GM08714 (cell line): ENCODE data around the gene SLC12A4.

Source experiments
- H3K4me3 ChIP-seq: fragments of 200-500 bp; sonication (Bioruptor generic); 2 replicates; pipeline ENCODE4 v1.5.1; 2014; ENCODE audit warnings: mild to moderate bottlenecking, low read length, inconsistent platforms
- ZNF274 ChIP-seq: IDR thresholded peaks from 2 replicates; pipeline ENCODE4 v1.6.1; 2012; ENCODE audit warnings: mild to moderate bottlenecking, low read depth, low read length

Gene SLC12A4

GRCh38 chr16:67959536-67960329 is 8.7 kb downstream of the SLC12A4 start:
- H3K4me3 ChIP-seq: no peak overlapping the region
- TF ChIP-seq ZNF274: no peak

GRCh38 chr16:67957622-67958021 is 10.8 kb downstream of the SLC12A4 start:
- no peak overlapping the region for H3K4me3 ChIP-seq
- TF ChIP-seq ZNF274: no peak

DNA sequence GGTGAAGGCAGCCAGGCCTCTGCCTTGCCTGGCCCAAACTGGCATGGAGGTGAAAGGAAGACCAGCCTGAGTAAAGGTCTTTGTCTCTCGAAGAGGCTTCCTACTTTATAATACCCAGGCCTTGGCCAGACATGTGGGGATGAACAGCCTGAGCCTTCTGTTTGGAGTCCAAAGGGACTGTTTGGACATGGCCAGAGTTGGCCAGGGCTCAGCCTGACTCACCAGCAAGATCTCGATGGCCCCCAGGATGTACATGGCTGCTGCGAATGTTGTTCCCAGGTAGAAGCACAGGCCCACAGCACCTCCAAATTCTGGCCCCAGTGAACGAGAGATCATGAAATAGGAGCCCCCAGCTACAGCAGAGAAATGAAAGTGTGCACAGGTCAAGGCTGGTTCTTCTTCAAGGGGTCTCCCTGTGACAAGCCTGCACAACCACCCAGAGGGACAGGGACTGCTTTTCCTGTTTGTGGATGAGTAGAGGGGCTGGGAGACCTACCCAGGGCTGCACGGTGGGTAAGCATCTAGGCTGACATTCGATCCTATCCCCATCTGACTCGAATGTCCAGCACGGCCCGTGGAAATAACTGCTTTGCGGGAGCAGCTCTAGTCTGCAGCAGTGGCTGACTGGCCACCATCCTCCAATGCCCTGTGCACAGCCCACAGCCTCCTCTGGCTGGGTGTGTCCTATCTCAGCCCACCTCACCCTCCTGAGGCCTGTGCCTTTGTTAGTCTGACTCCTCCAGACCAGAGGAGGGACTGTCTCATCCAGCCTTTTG is 13.8 kb downstream of the SLC12A4 start:
- TF ChIP-seq ZNF274: no peak
- H3K4me3 ChIP-seq: no peak overlapping the region

GRCh38 chr16:67953641-67954375 is 14.6 kb downstream of the SLC12A4 start:
- no peak overlapping the region for H3K4me3 ChIP-seq
- TF ChIP-seq ZNF274: no peak

GRCh38 chr16:67951485-67951884 is 17.0 kb downstream of the SLC12A4 start:
- no peak for TF ChIP-seq ZNF274
- no peak overlapping the region for H3K4me3 ChIP-seq

DNA sequence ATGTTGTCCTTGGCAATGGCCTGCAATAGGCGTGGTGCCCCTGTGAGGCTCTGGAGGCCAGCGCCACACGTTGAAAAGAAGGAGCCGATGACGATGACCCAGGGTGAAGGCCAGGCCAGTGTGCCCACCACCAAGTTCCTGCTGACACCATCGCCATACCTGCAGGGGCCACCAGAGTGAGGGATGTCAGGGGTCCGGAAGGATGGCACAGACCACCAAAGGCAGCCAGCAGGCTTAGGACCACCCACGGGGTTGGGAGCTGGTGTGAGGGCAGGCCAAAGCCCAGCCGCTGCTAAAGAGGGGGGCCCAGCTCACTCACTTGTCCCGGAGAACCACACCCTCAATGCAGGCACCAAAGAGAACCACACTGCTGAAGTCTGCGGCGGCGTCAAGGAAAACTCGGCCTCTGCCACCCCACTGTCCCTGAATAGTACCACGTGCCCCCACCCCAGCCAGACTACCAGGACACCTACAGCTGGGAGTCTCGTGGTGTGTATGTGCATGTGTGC is 18.0 kb downstream of the SLC12A4 start:
- TF ChIP-seq ZNF274: no peak
- H3K4me3 ChIP-seq: no peak overlapping the region

DNA sequence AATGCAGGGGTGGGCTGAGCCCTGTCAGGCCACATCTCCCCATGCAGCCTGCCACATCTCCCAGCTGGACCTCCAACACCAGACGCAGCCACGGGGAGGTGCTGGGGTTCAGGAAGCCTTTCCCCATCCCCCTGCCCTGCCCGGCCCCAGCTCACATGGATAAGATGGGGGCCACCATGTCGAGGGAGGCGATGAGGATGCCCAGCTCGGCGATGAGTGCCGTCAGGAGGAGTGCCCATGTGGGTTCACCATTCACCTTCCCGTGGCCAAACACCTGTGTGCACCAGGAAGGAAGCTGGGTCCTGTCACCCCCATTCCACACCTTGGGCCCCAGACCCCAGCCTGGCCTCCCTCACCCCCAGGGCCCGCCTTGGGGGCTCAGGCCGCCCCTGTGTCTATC is 18.8 kb downstream of the SLC12A4 start:
- H3K4me3 ChIP-seq: no peak overlapping the region
- no peak for TF ChIP-seq ZNF274

DNA sequence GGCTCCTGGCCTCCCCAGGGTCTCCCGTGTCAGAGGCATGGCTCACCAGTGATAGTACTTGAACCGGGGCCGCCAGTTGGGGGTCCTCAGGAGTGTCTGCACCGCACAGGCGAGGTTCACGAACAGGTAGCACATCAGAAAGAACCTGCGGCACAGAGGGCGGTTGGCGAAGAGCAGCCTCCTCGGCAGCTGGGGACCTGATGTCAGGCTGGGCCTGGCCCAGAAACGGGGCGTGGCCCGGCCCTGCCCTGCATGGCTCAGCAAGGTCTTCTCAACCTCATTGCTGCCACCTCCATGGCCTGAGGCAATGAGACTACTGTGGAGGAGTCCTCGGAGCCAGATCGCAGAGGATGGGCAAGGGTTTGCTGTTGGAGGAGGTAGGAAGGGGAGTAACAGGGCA is 20.4 kb downstream of the SLC12A4 start:
- no peak overlapping the region for H3K4me3 ChIP-seq
- TF ChIP-seq ZNF274: no peak

- no peak for TF ChIP-seq ZNF274
- no peak overlapping the region for H3K4me3 ChIP-seq
Measured at GRCh38 chr16:67946966-67947558, 21.4 kb downstream of the SLC12A4 start.

DNA sequence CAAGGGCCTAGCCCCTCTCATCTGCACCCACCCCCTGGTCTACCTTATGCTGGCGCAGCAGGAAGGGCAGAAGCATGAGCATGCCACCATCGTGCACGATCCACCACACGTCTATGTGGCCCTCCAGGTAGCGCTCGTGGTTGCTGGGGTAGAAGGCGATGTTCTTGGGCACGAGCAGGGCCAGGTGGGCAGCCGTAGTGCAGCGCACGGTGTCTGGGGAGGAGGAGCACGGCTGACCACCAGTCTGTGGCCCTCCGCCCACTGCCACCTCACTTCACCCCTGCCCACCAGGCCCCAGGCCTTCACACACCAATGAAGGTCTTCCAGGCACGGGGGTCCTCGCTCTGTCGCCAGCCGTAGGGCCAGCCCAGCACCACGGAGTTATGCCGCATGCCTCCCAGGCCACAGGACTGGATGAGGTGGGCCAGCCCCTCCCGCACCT is 22.3 kb downstream of the SLC12A4 start:
- no peak overlapping the region for H3K4me3 ChIP-seq
- TF ChIP-seq ZNF274: no peak

- no peak for TF ChIP-seq ZNF274
- no peak overlapping the region for H3K4me3 ChIP-seq
Measured at GRCh38 chr16:67945392-67945933, 23.0 kb downstream of the SLC12A4 start.

DNA sequence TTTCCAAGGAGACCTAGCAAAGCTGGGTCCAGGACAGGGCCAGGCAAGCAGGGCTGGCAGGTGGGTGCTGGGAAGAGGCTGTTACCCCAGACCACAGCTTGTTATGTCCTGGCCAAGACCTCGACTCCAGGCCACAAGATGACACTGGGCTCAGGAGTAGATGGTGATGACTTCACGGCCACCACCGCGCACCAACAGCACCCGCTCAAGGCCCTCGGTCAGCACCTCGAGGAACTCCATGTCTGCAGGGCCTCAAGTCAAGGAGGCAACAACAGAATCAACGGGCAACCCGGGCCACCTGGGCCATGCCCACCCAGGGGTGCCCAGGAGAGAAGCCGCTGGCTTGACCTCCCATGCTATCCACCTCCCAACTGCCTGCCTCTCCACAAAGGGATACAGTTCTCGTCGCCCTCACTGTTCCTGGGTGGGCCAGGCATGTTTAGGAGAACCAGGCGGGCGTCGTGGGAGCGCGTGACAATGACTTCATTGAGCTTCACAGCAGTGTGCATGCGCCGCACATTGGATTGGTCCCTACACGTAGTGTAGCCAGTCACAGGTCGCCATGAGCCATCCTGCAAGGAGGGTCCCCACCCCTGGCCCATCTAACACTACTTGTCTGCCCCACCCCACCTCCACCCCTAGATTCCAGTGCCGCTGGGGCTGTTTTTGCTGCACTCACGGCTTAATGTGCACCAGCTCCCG is 23.6 kb downstream of the SLC12A4 start:
- H3K4me3 ChIP-seq: no peak overlapping the region
- TF ChIP-seq ZNF274: no peak

DNA sequence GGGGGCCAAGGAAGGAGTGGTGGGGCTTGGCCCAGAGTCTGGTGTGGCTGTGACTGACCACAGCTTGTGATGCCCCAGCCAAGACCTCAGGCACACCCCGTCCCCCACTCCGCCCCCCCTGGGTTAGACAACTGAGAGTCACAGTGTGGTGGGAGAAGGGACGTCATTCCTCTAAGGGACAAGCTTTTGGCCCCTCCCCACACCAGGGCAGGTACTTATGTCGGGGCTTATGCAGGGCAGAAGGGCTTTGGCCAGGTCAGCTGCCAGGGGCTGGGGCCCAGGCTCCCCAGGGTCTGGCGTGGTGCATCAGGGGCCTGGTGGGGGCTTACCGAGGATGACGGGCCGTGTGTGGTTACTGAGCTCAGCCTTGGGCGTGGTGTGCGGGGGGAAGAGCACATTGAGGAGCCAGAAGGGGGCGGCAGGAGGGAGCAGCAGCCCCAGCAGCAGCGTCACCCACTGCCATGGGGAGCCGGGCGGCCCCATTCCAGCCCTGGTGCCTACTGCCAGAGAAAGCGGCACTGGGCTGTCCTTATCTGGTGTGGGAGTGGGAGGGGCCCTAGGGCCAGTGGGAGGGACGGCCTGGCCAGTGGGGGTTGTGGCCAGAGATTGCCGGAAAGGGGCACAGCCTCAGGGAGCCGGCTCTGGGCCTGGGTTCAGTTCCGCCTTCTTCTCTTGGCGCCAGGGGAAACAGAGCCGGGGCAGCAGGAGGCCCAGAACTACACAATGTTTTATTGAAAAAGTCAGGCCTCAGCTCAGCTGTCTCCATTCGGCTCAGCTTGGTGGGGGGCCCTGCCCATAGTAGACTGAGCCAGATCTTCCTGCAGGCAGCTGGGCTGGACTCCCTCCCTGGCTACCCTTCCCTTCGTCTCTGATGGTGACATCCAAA is 24.6 kb downstream of the SLC12A4 start, which contains the start of gene LCAT:
LCAT (minus strand) TSS at position 502 of the 886 bp plus-strand sequence; CDS start at position 483, 19 bp downstream.
- H3K4me3 ChIP-seq: no peak within 1 kb of the TSS
- no peak for TF ChIP-seq ZNF274
